GM23338 (cell line): ENCODE data around the gene CERK. TPM values are rescaled to one million over a fixed set of nuclear protein-coding genes. Genes with fewer than 3 reads are reported as not detected.

Experiments
- ATAC-seq: fragments of 200-7000 bp; cut with Tn5 transposase; 3 replicates; pipeline ENCODE4 v1.9.1; 2020
- DNase-seq: peaks from one replicate; pipeline ENCODE4 v3.0.0-alpha.2; 2015; ENCODE audit warnings: low spot score
- H2AFZ ChIP-seq: fragments of 200-600 bp; sonication (generic); 2 replicates; pipeline ENCODE4 v1.8.0; 2016; ENCODE audit warnings: antibody characterized with exemption, mild to moderate bottlenecking, moderate library complexity
- H3F3A ChIP-seq: fragments of 200-600 bp; sonication (generic); replicated peaks from 2 replicates; pipeline ENCODE4 v1.8.0; 2017; ENCODE audit warnings: antibody characterized with exemption, mixed run types, low read depth
- H3K27ac ChIP-seq: fragments of 200-600 bp; sonication (generic); 2 replicates; pipeline ENCODE4 v1.6.1; 2016; ENCODE audit warnings: low read depth
- H3K27me3 ChIP-seq: fragments of 200-600 bp; sonication (generic); 2 replicates; pipeline ENCODE4 v1.8.0; 2016; ENCODE audit warnings: mild to moderate bottlenecking, mixed run types, moderate library complexity; ENCODE audit not compliant: insufficient read depth
- H3K36me3 ChIP-seq: fragments of 200-600 bp; sonication (generic); 2 replicates; pipeline ENCODE4 v1.8.0; 2016; ENCODE audit warnings: mild to moderate bottlenecking; ENCODE audit not compliant: insufficient read depth
- H3K4me1 ChIP-seq: fragments of 200-600 bp; sonication (generic); 2 replicates; pipeline ENCODE4 v1.8.0; 2016; ENCODE audit warnings: mild to moderate bottlenecking, moderate library complexity; ENCODE audit not compliant: insufficient read depth
- H3K4me2 ChIP-seq: fragments of 200-600 bp; sonication (generic); 2 replicates; pipeline ENCODE4 v1.7.1; 2017; ENCODE audit warnings: mixed run types
- H3K4me3 ChIP-seq: fragments of 200-600 bp; sonication (generic); 2 replicates; pipeline ENCODE4 v1.6.1; 2016; ENCODE audit warnings: mixed run types
- H3K79me2 ChIP-seq: fragments of 200-600 bp; sonication (generic); replicated peaks from 2 replicates; pipeline ENCODE4 v1.8.0; 2017; ENCODE audit warnings: mild to moderate bottlenecking; ENCODE audit not compliant: insufficient read depth
- H3K9me2 ChIP-seq: fragments of 200-600 bp; sonication (generic); 2 replicates; pipeline ENCODE4 v1.8.0; 2017; ENCODE audit not compliant: insufficient read depth
- H4K20me1 ChIP-seq: fragments of 200-600 bp; sonication (generic); replicated peaks from 2 replicates; pipeline ENCODE4 v1.8.0; 2017; ENCODE audit warnings: mild to moderate bottlenecking; ENCODE audit not compliant: insufficient read depth
- H3K27ac Mint-ChIP-seq: 2 replicates; pipeline ENCODE4 v1.8.0; 2020; ENCODE audit warnings: inconsistent platforms, mild to moderate bottlenecking, moderate library complexity, mixed read lengths
- H3K27me3 Mint-ChIP-seq: 3 replicates; pipeline ENCODE4 v1.8.0; 2022; ENCODE audit warnings: low read depth, mild to moderate bottlenecking, moderate library complexity, mixed read lengths, inconsistent platforms; ENCODE audit not compliant: insufficient read depth, poor library complexity
- H3K36me3 Mint-ChIP-seq: 3 replicates; pipeline ENCODE4 v1.8.0; 2021; ENCODE audit warnings: low read depth, mild to moderate bottlenecking, inconsistent platforms, moderate library complexity, mixed read lengths
- H3K4me1 Mint-ChIP-seq: 3 replicates; pipeline ENCODE4 v1.8.0; 2020; ENCODE audit warnings: mild to moderate bottlenecking, inconsistent platforms, mixed read lengths
- H3K4me3 Mint-ChIP-seq: 3 replicates; pipeline ENCODE4 v1.8.0; 2021; ENCODE audit warnings: moderate library complexity, mild to moderate bottlenecking, inconsistent platforms, mixed read lengths
- H3K9me3 Mint-ChIP-seq: 3 replicates; pipeline ENCODE4 v1.8.0; 2020; ENCODE audit warnings: moderate library complexity, mild to moderate bottlenecking, inconsistent platforms, mixed read lengths
- ETS1 ChIP-seq: IDR thresholded peaks from 2 replicates; pipeline ENCODE4 v1.6.1; 2016; ENCODE audit warnings: antibody characterized with exemption
- EZH2 ChIP-seq: fragments of 200-600 bp; sonication (generic); IDR thresholded peaks from one replicate; pipeline ENCODE4 v1.8.0; 2017; ENCODE audit warnings: antibody characterized with exemption, mild to moderate bottlenecking, low read depth; ENCODE audit not compliant: unreplicated experiment
- EZH2phosphoT487 ChIP-seq: fragments of 200-600 bp; sonication (generic); IDR thresholded peaks from one replicate; pipeline ENCODE4 v1.8.1; 2018; ENCODE audit warnings: antibody characterized with exemption; ENCODE audit not compliant: unreplicated experiment
- JUNB ChIP-seq: IDR thresholded peaks from one replicate; pipeline ENCODE4 v1.6.1; 2016; ENCODE audit warnings: antibody characterized with exemption; ENCODE audit not compliant: unreplicated experiment
- NANOG ChIP-seq: IDR thresholded peaks from 2 replicates; pipeline ENCODE4 v1.6.1; 2016; ENCODE audit warnings: antibody characterized with exemption, borderline replicate concordance
- POLR2AphosphoS5 ChIP-seq: IDR thresholded peaks from 2 replicates; pipeline ENCODE4 v1.6.1; 2016; ENCODE audit warnings: antibody characterized with exemption, low read depth
- REST ChIP-seq: IDR thresholded peaks from one replicate; pipeline ENCODE4 v1.6.1; 2018; ENCODE audit warnings: antibody characterized with exemption; ENCODE audit not compliant: unreplicated experiment
- STAT1 ChIP-seq: IDR thresholded peaks from one replicate; pipeline ENCODE4 v1.6.1; 2016; ENCODE audit warnings: antibody characterized with exemption; ENCODE audit not compliant: unreplicated experiment
- ZNF331 ChIP-seq: fragments of 250-450 bp; sonication (Bioruptor Pico); IDR thresholded peaks from 2 replicates; pipeline ENCODE4 v1.5.0; 2020; ENCODE audit warnings: low read depth, mild to moderate bottlenecking, moderate library complexity
- ZNF462 ChIP-seq: fragments of 250-450 bp; sonication (Bioruptor Pico); IDR thresholded peaks from 2 replicates; pipeline ENCODE4 v1.5.0; 2020; ENCODE audit warnings: mild to moderate bottlenecking, moderate library complexity
- polyA plus RNA-seq: library from polyadenylated mRNA; unstranded; fragments of >200 nt; fragmentation: Nextera tagmentation; extraction: Ambion mirVana; gene quantifications from 2 replicates; pipeline ENCODE4 v1.2.1, GENCODE V29; 2016
- total RNA-seq: library from RNA; depleted of rRNA; stranded (reverse); fragments of >200 nt; shearing (Covaris generic); gene quantifications from 2 replicates; pipeline ENCODE4 v1.2.3, GENCODE V29; 2014

Gene CERK
- total and polyA plus RNA-seq, 2 experiments from 2014 or later = 12.7 to 62.9 TPM

DNA sequence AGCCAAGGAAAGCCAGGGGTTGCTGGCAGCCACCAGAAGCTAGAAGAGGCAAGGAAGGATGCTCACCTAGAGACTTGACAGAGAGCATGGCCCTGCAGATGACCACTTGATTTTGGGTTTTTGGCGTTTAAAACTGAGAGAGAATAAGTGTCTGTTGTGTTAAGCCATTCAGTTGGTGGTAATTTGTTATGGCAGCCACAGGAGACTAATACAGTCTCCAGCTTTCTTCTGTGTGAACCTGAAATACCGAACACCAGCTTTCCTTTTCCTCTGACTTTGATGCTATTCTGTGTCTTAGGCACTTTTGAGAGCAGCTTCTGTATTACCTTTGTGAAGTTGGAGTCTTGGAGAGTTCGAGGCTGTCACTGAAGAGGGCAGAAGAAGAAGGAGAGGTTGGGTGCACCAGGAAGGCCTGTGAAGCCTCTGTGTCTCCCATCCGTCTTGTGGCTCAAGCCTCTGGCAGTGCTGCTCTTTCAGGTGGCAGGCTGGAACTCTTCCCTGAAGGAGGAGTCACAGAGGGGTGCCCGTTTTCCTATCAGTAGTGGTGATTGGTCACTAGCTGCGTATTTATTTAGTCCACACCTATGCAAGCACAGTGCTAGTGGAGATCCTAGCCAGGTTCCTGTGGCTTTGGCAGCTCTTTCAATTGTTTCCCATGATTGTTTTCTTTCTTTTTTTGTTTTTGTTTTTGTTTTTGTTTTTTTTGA is 26.9 kb upstream of the CERK start:
- H3K27me3 Mint-ChIP-seq = peaks cover 15% of the 10 kb centered on the region
- H3K9me3 Mint-ChIP-seq = no peaks in the 10 kb centered on the region
- Histone ChIP-seq H3K4me1 (peaks cover 10% of the 10 kb centered on the region; the same call in 1 of the 2 replicates), H3K27ac (no peak overlapping the region), H3K79me2 (peaks cover 89% of the 10 kb centered on the region), H2AFZ (no peak overlapping the region), H4K20me1 (no peaks in the 10 kb centered on the region; the same call in 1 of the 2 replicates), H3F3A (peaks cover 12% of the 10 kb centered on the region; the same call in 1 of the 2 replicates), H3K27me3 (no peaks in the 10 kb centered on the region), H3K4me3 (no peak overlapping the region), H3K9me2 (no peaks in the 10 kb centered on the region), H3K4me2 (no peak overlapping the region), H3K36me3 (no peaks in the 10 kb centered on the region)
- H3K4me1 Mint-ChIP-seq = peaks cover 8% of the 10 kb centered on the region
- ATAC-seq (no peak), DNase-seq (no peak)
- no peak overlapping the region for H3K27ac Mint-ChIP-seq
- no peak for TF ChIP-seq EZH2
- no peak for TF ChIP-seq NANOG
- TF ChIP-seq STAT1 = no peak
- no peak for TF ChIP-seq ETS1
- TF ChIP-seq POLR2AphosphoS5 = no peak
- no peak for TF ChIP-seq JUNB
- no peak for TF ChIP-seq ZNF462 (CRISPR knock-in tag)
- TF ChIP-seq ZNF331 (CRISPR knock-in tag) = no peak
- no peak for TF ChIP-seq EZH2phosphoT487
- TF ChIP-seq REST = no peak
- H3K36me3 Mint-ChIP-seq = 0 out of 3 replicates have a peak, but pooled peaks cover 3% of the 10 kb centered on the region
- no peak overlapping the region for H3K4me3 Mint-ChIP-seq
